ENCODE data around the gene CTNNA3. TPM values are rescaled to one million over a fixed set of nuclear protein-coding genes. Genes with fewer than 3 reads are reported as not detected.
"Not testable (repeated sequence)": the region's sequence is repeated elsewhere in the genome, so short reads cannot be mapped to it uniquely, and the experiment has no call there.

Gene CTNNA3
- total and polyA plus RNA-seq, 9 donors, result 4.1 to 18.8 (median 6.3) TPM

GRCh38 chr10:67230680-67231500 is 465.1 kb downstream of the CTNNA3 start:
- not testable (repeated sequence) for DNase-seq; H3K4me3 ChIP-seq (ENCODE audit: low read length); H3K4me1 ChIP-seq (ENCODE audit: control insufficient read depth, insufficient read depth, low read length); H3K9me3 ChIP-seq (replicated peaks; ENCODE audit: control insufficient read depth, low read depth, low read length); H3K27me3 ChIP-seq (ENCODE audit: control insufficient read depth, insufficient read depth, low read length); H3K36me3 ChIP-seq (ENCODE audit: control insufficient read depth, insufficient read depth, low read length); H3K27ac ChIP-seq (ENCODE audit: low read length)
- 17% methylated on average over 18 of the region's 29 CpGs for WGBS (ENCODE audit: insufficient coverage)

- no peaks in the 10 kb centered on the region for H3K4me1 ChIP-seq (ENCODE audit: control insufficient read depth, insufficient read depth, low read length)
- WGBS (ENCODE audit: insufficient coverage), result 78% methylated on average over 2 of the region's 4 CpGs
- no peak for DNase-seq
- H3K4me3 ChIP-seq (ENCODE audit: low read length), result no peak overlapping the region
- no peaks in the 10 kb centered on the region for H3K9me3 ChIP-seq (replicated peaks; ENCODE audit: control insufficient read depth, low read depth, low read length)
- H3K27ac ChIP-seq (ENCODE audit: low read length), result no peak overlapping the region
- no peaks in the 10 kb centered on the region for H3K27me3 ChIP-seq (ENCODE audit: control insufficient read depth, insufficient read depth, low read length)
- H3K36me3 ChIP-seq (ENCODE audit: control insufficient read depth, insufficient read depth, low read length), result no peaks in the 10 kb centered on the region
Observed at GRCh38 chr10:67225226-67225625, 470.8 kb downstream of the CTNNA3 start.

GRCh38 chr10:67224553-67224952 is 471.4 kb downstream of the CTNNA3 start:
- Histone ChIP-seq H3K27me3 (ENCODE audit: control insufficient read depth, insufficient read depth, low read length) (no peaks in the 10 kb centered on the region), H3K27ac (ENCODE audit: low read length) (no peak overlapping the region), H3K9me3 (replicated peaks; ENCODE audit: control insufficient read depth, low read depth, low read length) (no peaks in the 10 kb centered on the region), H3K36me3 (ENCODE audit: control insufficient read depth, insufficient read depth, low read length) (no peaks in the 10 kb centered on the region), H3K4me3 (ENCODE audit: low read length) (no peak overlapping the region), H3K4me1 (ENCODE audit: control insufficient read depth, insufficient read depth, low read length) (no peaks in the 10 kb centered on the region)
- DNase-seq, result no peak
- 76% methylated on average over 4 of the region's 5 CpGs for WGBS (ENCODE audit: insufficient coverage)

- Histone ChIP-seq H3K4me3 (ENCODE audit: low read length) (no peak overlapping the region), H3K4me1 (ENCODE audit: control insufficient read depth, insufficient read depth, low read length) (no peaks in the 10 kb centered on the region), H3K27ac (ENCODE audit: low read length) (no peak overlapping the region), H3K36me3 (ENCODE audit: control insufficient read depth, insufficient read depth, low read length) (no peaks in the 10 kb centered on the region), H3K27me3 (ENCODE audit: control insufficient read depth, insufficient read depth, low read length) (no peaks in the 10 kb centered on the region), H3K9me3 (replicated peaks; ENCODE audit: control insufficient read depth, low read depth, low read length) (no peaks in the 10 kb centered on the region)
- no peak for DNase-seq
- 100% methylated on average over 2 of the region's 3 CpGs for WGBS (ENCODE audit: insufficient coverage)
Observed at GRCh38 chr10:67222934-67223333, 473.1 kb downstream of the CTNNA3 start.

GRCh38 chr10:67221939-67222494 is 474.0 kb downstream of the CTNNA3 start:
- no peaks in the 10 kb centered on the region for H3K27me3 ChIP-seq (ENCODE audit: control insufficient read depth, insufficient read depth, low read length)
- no peaks in the 10 kb centered on the region for H3K36me3 ChIP-seq (ENCODE audit: control insufficient read depth, insufficient read depth, low read length)
- no peak overlapping the region for H3K27ac ChIP-seq (ENCODE audit: low read length)
- WGBS (ENCODE audit: insufficient coverage), result no CpG with 5 or more reads among the region's 4 CpGs
- H3K4me1 ChIP-seq (ENCODE audit: control insufficient read depth, insufficient read depth, low read length), result no peaks in the 10 kb centered on the region
- no peak for DNase-seq
- H3K4me3 ChIP-seq (ENCODE audit: low read length), result no peak overlapping the region
- H3K9me3 ChIP-seq (replicated peaks; ENCODE audit: control insufficient read depth, low read depth, low read length), result no peaks in the 10 kb centered on the region

GRCh38 chr10:67211680-67212079 is 484.3 kb downstream of the CTNNA3 start:
- no peaks in the 10 kb centered on the region for H3K36me3 ChIP-seq (ENCODE audit: control insufficient read depth, insufficient read depth, low read length)
- no peaks in the 10 kb centered on the region for H3K27me3 ChIP-seq (ENCODE audit: control insufficient read depth, insufficient read depth, low read length)
- no peaks in the 10 kb centered on the region for H3K4me1 ChIP-seq (ENCODE audit: control insufficient read depth, insufficient read depth, low read length)
- H3K9me3 ChIP-seq (replicated peaks; ENCODE audit: control insufficient read depth, low read depth, low read length), result no peaks in the 10 kb centered on the region
- WGBS (ENCODE audit: insufficient coverage), result no CpG with 5 or more reads among the region's 1 CpG
- no peak overlapping the region for H3K27ac ChIP-seq (ENCODE audit: low read length)
- no peak for DNase-seq
- no peak overlapping the region for H3K4me3 ChIP-seq (ENCODE audit: low read length)

GRCh38 chr10:67207923-67208322 is 488.1 kb downstream of the CTNNA3 start:
- H3K27me3 ChIP-seq (ENCODE audit: control insufficient read depth, insufficient read depth, low read length); H3K4me1 ChIP-seq (ENCODE audit: control insufficient read depth, insufficient read depth, low read length); H3K27ac ChIP-seq (ENCODE audit: low read length); DNase-seq; H3K36me3 ChIP-seq (ENCODE audit: control insufficient read depth, insufficient read depth, low read length); H3K4me3 ChIP-seq (ENCODE audit: low read length); H3K9me3 ChIP-seq (replicated peaks; ENCODE audit: control insufficient read depth, low read depth, low read length): not testable (repeated sequence)
- WGBS (ENCODE audit: insufficient coverage), result 90% methylated on average over 3 of the region's 6 CpGs

- H3K27ac ChIP-seq (ENCODE audit: low read length), result no peak overlapping the region
- no peaks in the 10 kb centered on the region for H3K9me3 ChIP-seq (replicated peaks; ENCODE audit: control insufficient read depth, low read depth, low read length)
- H3K4me3 ChIP-seq (ENCODE audit: low read length), result no peak overlapping the region
- no peaks in the 10 kb centered on the region for H3K27me3 ChIP-seq (ENCODE audit: control insufficient read depth, insufficient read depth, low read length)
- no peaks in the 10 kb centered on the region for H3K4me1 ChIP-seq (ENCODE audit: control insufficient read depth, insufficient read depth, low read length)
- DNase-seq, result no peak
- WGBS (ENCODE audit: insufficient coverage), result 75% methylated on average over 1 of the region's 3 CpGs
- no peaks in the 10 kb centered on the region for H3K36me3 ChIP-seq (ENCODE audit: control insufficient read depth, insufficient read depth, low read length)
Observed at GRCh38 chr10:67200913-67201564, 495.0 kb downstream of the CTNNA3 start.

- Histone ChIP-seq H3K27ac (ENCODE audit: low read length) (no peak overlapping the region), H3K4me1 (ENCODE audit: control insufficient read depth, insufficient read depth, low read length) (no peaks in the 10 kb centered on the region), H3K27me3 (ENCODE audit: control insufficient read depth, insufficient read depth, low read length) (no peaks in the 10 kb centered on the region), H3K9me3 (replicated peaks; ENCODE audit: control insufficient read depth, low read depth, low read length) (no peaks in the 10 kb centered on the region), H3K4me3 (ENCODE audit: low read length) (no peak overlapping the region), H3K36me3 (ENCODE audit: control insufficient read depth, insufficient read depth, low read length) (no peaks in the 10 kb centered on the region)
- no CpG with 5 or more reads among the region's 2 CpGs for WGBS (ENCODE audit: insufficient coverage)
- no peak for DNase-seq
Observed at GRCh38 chr10:67175354-67175753, 520.6 kb downstream of the CTNNA3 start.

- no peak for DNase-seq
- Histone ChIP-seq H3K9me3 (replicated peaks; ENCODE audit: control insufficient read depth, low read depth, low read length) (peaks cover 3% of the 10 kb centered on the region), H3K27me3 (ENCODE audit: control insufficient read depth, insufficient read depth, low read length) (no peaks in the 10 kb centered on the region)
Observed at GRCh38 chr10:67173787-67174186, 522.2 kb downstream of the CTNNA3 start.

More at GRCh38 chr10:67173787-67174186, 522.2 kb downstream of the CTNNA3 start:
- H3K36me3 ChIP-seq (ENCODE audit: control insufficient read depth, insufficient read depth, low read length), result no peaks in the 10 kb centered on the region
- no peaks in the 10 kb centered on the region for H3K4me1 ChIP-seq (ENCODE audit: control insufficient read depth, insufficient read depth, low read length)
- no peak overlapping the region for H3K27ac ChIP-seq (ENCODE audit: low read length)
- no peak overlapping the region for H3K4me3 ChIP-seq (ENCODE audit: low read length)

All from muscle of leg (tissue), 11 donors.